IMR-90 (cell line): ENCODE results near the gene DIAPH1. TPM values are rescaled to one million over a fixed set of nuclear protein-coding genes. Genes with fewer than 3 reads are reported as not detected.

Source experiments
- ATAC-seq: fragments of 200-7000 bp; cut with Tn5 transposase; 2 replicates; pipeline ENCODE4 v1.9.1; 2020; ENCODE audit warnings: low read depth, mild to moderate bottlenecking, moderate library complexity
- BruUV-seq: library from RNA; stranded (reverse); fragments of 400-500 nt; replicated peaks from 2 replicates; lab custom pipeline; 2021; lab: Mats Ljungman, UMichigan
- CTCF ChIA-PET: fragments of 300-600 bp; formaldehyde crosslinking; extraction: SDS; loops from one replicate; lab custom pipeline; 2021; ENCODE audit warnings: antibody characterized with exemption; lab: Yijun Ruan, JAX
- POLR2A ChIA-PET: fragments of 300-600 bp; sonication (Branson Sonifier 250); formaldehyde crosslinking; loops from one replicate; lab custom pipeline; 2022; ENCODE audit warnings: antibody characterized with exemption; ENCODE audit not compliant: unreplicated experiment; lab: Charles Lee
- DNase-seq: peaks from one replicate; pipeline ENCODE4 v3.0.0; 2013
- H2AFZ ChIP-seq: replicated peaks from 2 replicates; pipeline ENCODE3; 2013; ENCODE audit warnings: low read length, mild to moderate bottlenecking; ENCODE audit not compliant: poor library complexity
- H2AK5ac ChIP-seq: 2 replicates; pipeline ENCODE4 v1.6.1; 2013; ENCODE audit warnings: low read depth, low read length, inconsistent platforms
- H2AK9ac ChIP-seq: replicated peaks from 2 replicates; pipeline ENCODE3; 2013; ENCODE audit warnings: mild to moderate bottlenecking, low read depth, low read length, moderate library complexity; ENCODE audit not compliant: poor library complexity
- H2BK120ac ChIP-seq: 2 replicates; pipeline ENCODE4 v1.6.1; 2013; ENCODE audit warnings: low read depth, low read length, inconsistent platforms
- H2BK15ac ChIP-seq: 3 replicates; pipeline ENCODE4 v1.6.1; 2013; ENCODE audit warnings: low read depth, low read length, inconsistent platforms
- H2BK20ac ChIP-seq: 2 replicates; pipeline ENCODE4 v1.6.1; 2013; ENCODE audit warnings: low read depth, mild to moderate bottlenecking, inconsistent platforms, low read length, moderate library complexity
- H2BK5ac ChIP-seq: 2 replicates; pipeline ENCODE4 v1.6.1; 2013; ENCODE audit warnings: mild to moderate bottlenecking, low read depth, low read length, inconsistent platforms; ENCODE audit not compliant: poor library complexity, severe bottlenecking
- H3K14ac ChIP-seq: replicated peaks from 2 replicates; pipeline ENCODE4 v1.6.1; 2013; ENCODE audit warnings: low read depth, low read length, inconsistent platforms
- H3K18ac ChIP-seq: 2 replicates; pipeline ENCODE4 v1.6.1; 2013; ENCODE audit warnings: low read depth, low read length, control low read depth
- H3K23ac ChIP-seq: 2 replicates; pipeline ENCODE4 v1.6.1; 2013; ENCODE audit warnings: low read depth, low read length, inconsistent platforms
- H3K27ac ChIP-seq: 2 replicates; pipeline ENCODE4 v1.5.1; 2013; ENCODE audit warnings: mild to moderate bottlenecking, control low read depth, low read length; ENCODE audit not compliant: insufficient read depth
- H3K27me3 ChIP-seq: 2 replicates; pipeline ENCODE4 v1.6.1; 2013; ENCODE audit warnings: low read length; ENCODE audit not compliant: control insufficient read depth, insufficient read depth
- H3K36me3 ChIP-seq: 2 replicates; pipeline ENCODE4 v1.6.1; 2013; ENCODE audit warnings: low read length, mixed read lengths; ENCODE audit not compliant: control insufficient read depth, insufficient read depth
- H3K4ac ChIP-seq: 2 replicates; pipeline ENCODE4 v1.6.1; 2013; ENCODE audit warnings: low read depth, low read length, inconsistent platforms
- H3K4me1 ChIP-seq: 2 replicates; pipeline ENCODE4 v1.6.1; 2013; ENCODE audit warnings: low read length, mixed read lengths; ENCODE audit not compliant: control insufficient read depth, insufficient read depth
- H3K4me2 ChIP-seq: 2 replicates; pipeline ENCODE4 v1.6.1; 2013; ENCODE audit warnings: low read depth, mild to moderate bottlenecking, control low read depth, low read length, moderate library complexity
- H3K4me3 ChIP-seq: 2 replicates; pipeline ENCODE4 v1.5.1; 2013; ENCODE audit warnings: low read depth, mild to moderate bottlenecking, control low read depth, low read length, moderate library complexity; ENCODE audit not compliant: insufficient read depth
- H3K56ac ChIP-seq: 2 replicates; pipeline ENCODE4 v1.6.1; 2013; ENCODE audit warnings: low read length, inconsistent platforms; ENCODE audit not compliant: insufficient read depth; ENCODE audit errors: extremely low read depth
- H3K79me1 ChIP-seq, 2 experiments: 2 replicates each; pipeline ENCODE4 v1.6.1; 2013; ENCODE audit warnings: low read length in 2 of 2, inconsistent platforms in 1 of 2, low read depth in 1 of 2
- H3K9ac ChIP-seq: 2 replicates; pipeline ENCODE4 v1.6.1; 2013; ENCODE audit warnings: low read depth, low read length, control low read depth
- H3K9me1 ChIP-seq: 2 replicates; pipeline ENCODE4 v1.6.1; 2013; ENCODE audit warnings: low read length, inconsistent platforms; ENCODE audit not compliant: insufficient read depth
- H3K9me3 ChIP-seq: 2 replicates; pipeline ENCODE4 v1.6.1; 2013; ENCODE audit warnings: low read length; ENCODE audit not compliant: control insufficient read depth, insufficient read depth
- H4K20me1 ChIP-seq: 2 replicates; pipeline ENCODE4 v1.6.1; 2013; ENCODE audit warnings: low read length, inconsistent platforms; ENCODE audit not compliant: insufficient read depth
- H4K5ac ChIP-seq: 2 replicates; pipeline ENCODE4 v1.6.1; 2013; ENCODE audit warnings: mild to moderate bottlenecking, low read depth, low read length, control low read depth
- H4K8ac ChIP-seq, 2 experiments: 2 replicates each; pipeline ENCODE4 v1.6.1; 2013; ENCODE audit warnings: low read depth in 2 of 2, low read length in 2 of 2, control low read depth in 1 of 2, inconsistent platforms in 1 of 2
- H4K91ac ChIP-seq: 2 replicates; pipeline ENCODE4 v1.6.1; 2013; ENCODE audit warnings: low read depth, low read length, inconsistent platforms; ENCODE audit not compliant: insufficient read depth
- BHLHE40 ChIP-seq: fragments of 150-350 bp; IDR thresholded peaks from 2 replicates; pipeline ENCODE4 v1.6.1; 2016; ENCODE audit warnings: mild to moderate bottlenecking, low read depth, low read length
- CHD1 ChIP-seq: IDR thresholded peaks from 2 replicates; pipeline ENCODE4 v1.6.1; 2012; ENCODE audit warnings: low read depth, low read length, improper control_type of control experiment
- ELK1 ChIP-seq: fragments of 150-350 bp; IDR thresholded peaks from 2 replicates; pipeline ENCODE4 v1.6.1; 2016; ENCODE audit warnings: low read depth, mild to moderate bottlenecking, low read length, moderate library complexity, borderline replicate concordance
- FOS ChIP-seq: fragments of 150-350 bp; IDR thresholded peaks from 2 replicates; pipeline ENCODE4 v1.6.1; 2016; ENCODE audit warnings: low read depth, low read length
- MAFK ChIP-seq: IDR thresholded peaks from 2 replicates; pipeline ENCODE4 v1.6.1; 2012; ENCODE audit warnings: low read depth, low read length, improper control_type of control experiment
- MAZ ChIP-seq: IDR thresholded peaks from 2 replicates; pipeline ENCODE4 v1.6.1; 2012; ENCODE audit warnings: low read depth, mild to moderate bottlenecking, low read length, improper control_type of control experiment, moderate library complexity, borderline replicate concordance
- MXI1 ChIP-seq: IDR thresholded peaks from 2 replicates; pipeline ENCODE4 v1.6.1; 2012; ENCODE audit warnings: low read depth, mild to moderate bottlenecking, low read length, moderate library complexity, borderline replicate concordance
- NFE2L2 ChIP-seq: fragments of 150-350 bp; IDR thresholded peaks from 2 replicates; pipeline ENCODE4 v1.6.1; 2016; ENCODE audit warnings: low read depth, mild to moderate bottlenecking, low read length
- POLR2A ChIP-seq: IDR thresholded peaks from 2 replicates; pipeline ENCODE4 v1.6.1; 2012; ENCODE audit warnings: mild to moderate bottlenecking, low read depth, low read length
- RFX5 ChIP-seq: IDR thresholded peaks from 2 replicates; pipeline ENCODE4 v1.8.0; 2012; ENCODE audit warnings: low read depth, mild to moderate bottlenecking, low read length, moderate library complexity
- SMC3 ChIP-seq: fragments of 150-350 bp; IDR thresholded peaks from 2 replicates; pipeline ENCODE4 v1.6.1; 2016; ENCODE audit warnings: low read depth, mild to moderate bottlenecking, antibody characterized with exemption, low read length, moderate library complexity
- USF2 ChIP-seq: fragments of 150-350 bp; IDR thresholded peaks from 2 replicates; pipeline ENCODE4 v1.6.1; 2017; ENCODE audit warnings: mild to moderate bottlenecking, antibody characterized with exemption, low read length, low read depth
- WGBS, 2 experiments: methylation state at CpG; one replicate each; pipeline versions ENCODE4 v1.1.5 to v1.1.7; 2013; ENCODE audit warnings: missing lambda C conversion rate in 2 of 2; ENCODE audit not compliant: insufficient read length in 1 of 2; ENCODE audit errors: extremely low coverage in 2 of 2; 5-methylcytosine and 5-hydroxymethylcytosine counted together
- dilution Hi-C: fragments of 300-500 bp; cut with HindIII; formaldehyde crosslinking; loops from one replicate; pipeline ENCODE4 v1.14.3; 2018; ENCODE audit warnings: low sequenced_read_pairs; ENCODE audit not compliant: unreplicated experiment
- in situ Hi-C: fragments of 300-500 bp; cut with MboI; formaldehyde crosslinking; loops from 3 replicates; pipeline ENCODE4 v1.14.3; 2019; ENCODE audit warnings: low sequenced_read_pairs, inconsistent platforms, mixed read lengths
- intact Hi-C: fragments of 100-400 bp; cut with micrococcal nuclease; formaldehyde crosslinking; loops from 2 replicates; pipeline ENCODE4 v1.10.0; 2022
- polyA plus RNA-seq, 3 experiments: library from polyadenylated mRNA; depleted of rRNA; stranded (reverse); fragments of >200 nt; gene quantifications; 2 replicates each; pipeline ENCODE4 v1.2.3, GENCODE V29; 2012; ENCODE audit warnings: low replicate concordance in 1 of 3
- total RNA-seq: library from RNA; depleted of rRNA; stranded (reverse); fragments of >200 nt; gene quantifications from 2 replicates; pipeline ENCODE4 v1.2.3, GENCODE V29; 2012

The DIAPH1 gene
- total and polyA plus RNA-seq, 2 of the 4 experiments (the other 2 are of a cell fraction) = 12.0 to 37.4 TPM

- Histone ChIP-seq H3K23ac (peak overlapping the region; percentile 73), H3K27ac (peak overlapping the region; percentile 83), H3K14ac (peak overlapping the region; percentile 62), H3K18ac (peak overlapping the region; percentile 53), H2BK5ac (peak overlapping the region; percentile 74), H4K20me1 (no peaks in the 10 kb centered on the region), H2AK5ac (peak overlapping the region; percentile 53; the same call in 1 of the 2 replicates), H3K36me3 (no peaks in the 10 kb centered on the region; the same call in none of the 2 replicates), H2BK20ac (peak overlapping the region; percentile 70), H4K91ac (peak overlapping the region; percentile 63), H3K9me3 (no peaks in the 10 kb centered on the region), H2AK9ac (peak overlapping the region; percentile 90), H3K56ac (peak overlapping the region; percentile 32; the same call in 1 of the 2 replicates), H3K4me3 (no peak overlapping the region), H3K79me1 (peaks cover 0 to 23% of the 10 kb centered on the region in 2 experiments; a peak in 2 of 4 replicates), H3K4ac (peak overlapping the region; percentile 72), H4K5ac (peak overlapping the region; percentile 13; the same call in 1 of the 2 replicates), H4K8ac (peak overlapping the region in 1 of 2 experiments; percentile 69; a peak in 2 of 4 replicates), H3K9ac (peak overlapping the region; percentile 35), H2BK15ac (peak overlapping the region; percentile 37; the same call in 1 of the 3 replicates), H3K27me3 (no peaks in the 10 kb centered on the region), H2BK120ac (peak overlapping the region; percentile 72), H2AFZ (peak overlapping the region; percentile 75), H3K4me2 (peak overlapping the region; percentile 58), H3K4me1 (peaks cover 37% of the 10 kb centered on the region), H3K9me1 (peaks cover 13% of the 10 kb centered on the region)
- peak; percentile 71 for ATAC-seq
- ChIA-PET CTCF (interaction anchor here (0.6 to 3.8 kb wide), 16 partner anchors 11 to 205 kb away, joined by 3 to 24 read pairs (median 5); partner anchors contain the start of genes PCDHGA10, PCDHGA11, PCDHGB7 and PCDHGC5), POLR2A (no interaction called here)
- peak; percentile 97 for DNase-seq
- 0% methylated on average over 1 of the region's 12 CpGs; no CpG with 5 or more reads in 1 of the 2 experiments for WGBS, 2 experiments
- dilution Hi-C loops = no loop called here
- intact Hi-C loops = loop anchor here (1.0 to 2.0 kb wide), 5 partner anchors 32 to 112 kb away; partner anchors contain the start of genes PCDHGA12, PCDHGB7 and PCDHGC3
- in situ Hi-C loops = loop anchor here (5.0 kb wide), 1 partner anchor 48 kb away; the partner anchor contains the start of gene PCDHGC3
- no TSS peak for BruUV-seq
- TF ChIP-seq POLR2A (peak; percentile 52; the same call in 1 of the 2 replicates), MAZ (peak; percentile 59; the same call in 1 of the 2 replicates), NFE2L2 (no peak), FOS (0 out of 2 replicates have a peak, but pooled peaks have one; percentile 4), CHD1 (0 out of 2 replicates have a peak, but pooled peaks have one; percentile 29), MXI1 (0 out of 2 replicates have a peak, but pooled peaks have one; percentile 30), MAFK (peak; percentile 42; the same call in 1 of the 2 replicates), SMC3 (peak; percentile 99), BHLHE40 (no peak), RFX5 (peak; percentile 81), ELK1 (no peak), USF2 (no peak)
Measured at GRCh38 chr5:141524604-141525597, 93.9 kb downstream of the DIAPH1 start.
